Hematopoietic multipotent progenitor cell treated with erythropoietin and hydrocortisone succinate and interleukin-3 and kit ligand, for 6 days (in vitro differentiated cells): ENCODE results near the gene ABCA4.
"Not testable (repeated sequence)": the region's sequence is repeated elsewhere in the genome, so short reads cannot be mapped to it uniquely, and the experiment has no call there.

ENCODE experiments used
- DNase-seq: peaks from one replicate; pipeline ENCODE4 v3.0.0-alpha.2; 2015

The ABCA4 gene

GRCh38 chr1:94120991-94121390 is at the start of gene ABCA4:
Gene ABCA4 (minus strand): TSS chr1:94121148. CDS start chr1:94121045, 103 bp downstream.
- no peak for DNase-seq

GRCh38 chr1:94169126-94169525 is 48.2 kb upstream of the ABCA4 start:
- no peak for DNase-seq

GRCh38 chr1:94165843-94166242 is 44.9 kb upstream of the ABCA4 start:
- DNase-seq = no peak

GRCh38 chr1:94164885-94165284 is 43.9 kb upstream of the ABCA4 start:
- not testable (repeated sequence) for DNase-seq

- DNase-seq = not testable (repeated sequence)
Measured at GRCh38 chr1:94164121-94164520, 43.2 kb upstream of the ABCA4 start.

- not testable (repeated sequence) for DNase-seq
Measured at GRCh38 chr1:94163249-94163648, 42.3 kb upstream of the ABCA4 start.

- DNase-seq = no peak
Measured at GRCh38 chr1:94160811-94161210, 39.9 kb upstream of the ABCA4 start.

- no peak for DNase-seq
Measured at GRCh38 chr1:94156096-94156625, 35.2 kb upstream of the ABCA4 start.

GRCh38 chr1:94154989-94155388 is 34.0 kb upstream of the ABCA4 start:
- no peak for DNase-seq

- DNase-seq = no peak
Measured at GRCh38 chr1:94153133-94153532, 32.2 kb upstream of the ABCA4 start.

- DNase-seq = not testable (repeated sequence)
Measured at GRCh38 chr1:94149166-94149565, 28.2 kb upstream of the ABCA4 start.

GRCh38 chr1:94146273-94146672 is 25.3 kb upstream of the ABCA4 start:
- no peak for DNase-seq

- DNase-seq = no peak
Measured at GRCh38 chr1:94144836-94145235, 23.9 kb upstream of the ABCA4 start.

GRCh38 chr1:94143809-94144176 is 22.8 kb upstream of the ABCA4 start:
- no peak for DNase-seq

GRCh38 chr1:94143173-94143808 is 22.3 kb upstream of the ABCA4 start:
- DNase-seq = no peak

GRCh38 chr1:94142583-94142982 is 21.6 kb upstream of the ABCA4 start:
- no peak for DNase-seq

- no peak for DNase-seq
Measured at GRCh38 chr1:94142022-94142421, 21.1 kb upstream of the ABCA4 start.

- no peak for DNase-seq
Measured at GRCh38 chr1:94132111-94132510, 11.2 kb upstream of the ABCA4 start.

- DNase-seq = no peak
Measured at GRCh38 chr1:94130851-94131595, 10.1 kb upstream of the ABCA4 start.

GRCh38 chr1:94126651-94127050 is 5.7 kb upstream of the ABCA4 start:
- no peak for DNase-seq

- DNase-seq = no peak
Measured at GRCh38 chr1:94125551-94126514, 4.9 kb upstream of the ABCA4 start.

GRCh38 chr1:94124538-94124937 is 3.6 kb upstream of the ABCA4 start:
- no peak for DNase-seq
